SIG-M5 treated with dmso at 0.1 percent for 504 hours (cell line): Measurements from ENCODE around the gene POU6F1.
"Not testable (repeated sequence)": the region's sequence is repeated elsewhere in the genome, so short reads cannot be mapped to it uniquely, and the experiment has no call there.

Source experiments
- DNase-seq: peaks from one replicate; lab custom pipeline; 2025; ENCODE audit not compliant: unreplicated experiment; lab: John Stamatoyannopoulos, UW

The POU6F1 gene

GRCh38 chr12:51217968-51218606, at the start of gene POU6F1:
Gene POU6F1 (minus strand): TSS chr12:51218062. CDS start chr12:51206836, 11,226 bp downstream.
- peak; percentile 72 for DNase-seq

GRCh38 chr12:51265024-51265423, 47.2 kb upstream of the POU6F1 start:
- no peak for DNase-seq

GRCh38 chr12:51264297-51264696, 46.4 kb upstream of the POU6F1 start:
- DNase-seq: no peak

DNA sequence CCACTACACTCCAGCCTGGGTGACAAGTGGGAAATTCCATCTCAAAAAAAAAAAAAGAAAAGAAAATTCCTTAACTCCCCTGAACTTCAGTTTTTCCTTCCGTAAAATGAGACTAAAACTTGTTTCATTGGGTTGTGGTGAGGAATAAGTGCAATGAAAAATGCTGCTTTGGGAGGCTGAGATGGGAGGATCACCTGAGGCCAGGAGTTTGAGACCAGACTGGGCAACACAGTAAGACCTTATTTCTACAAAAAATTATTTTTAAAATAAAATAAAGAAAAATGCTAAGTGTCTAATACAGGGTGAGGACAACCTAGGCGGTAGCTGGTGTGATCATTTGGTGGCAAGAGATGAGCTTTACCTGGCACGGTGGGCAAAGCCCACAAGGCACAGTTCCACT, 45.5 kb upstream of the POU6F1 start:
- no peak for DNase-seq

- DNase-seq: peak; percentile 77
Observed at GRCh38 chr12:51262758-51263177, 44.9 kb upstream of the POU6F1 start.

DNA sequence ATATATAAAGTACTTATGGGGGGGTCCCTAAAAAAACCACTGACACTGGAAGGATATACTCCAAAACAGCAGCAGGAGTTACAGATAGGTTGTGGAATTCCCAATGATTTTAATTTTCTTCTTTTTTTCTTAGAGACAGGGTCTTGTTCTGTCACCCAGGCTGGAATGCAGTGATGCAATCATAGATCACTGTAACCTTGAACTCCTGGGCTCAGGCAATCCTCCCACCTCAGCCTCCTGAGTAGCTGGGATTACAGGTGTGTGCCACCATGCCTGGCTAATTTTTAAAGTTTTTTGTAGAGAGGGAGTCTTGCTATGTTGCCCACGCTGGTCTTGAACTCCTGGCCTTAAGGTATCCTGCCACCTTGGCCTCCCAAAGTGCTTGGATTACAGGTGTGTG, 41.7 kb upstream of the POU6F1 start:
- not testable (repeated sequence) for DNase-seq

GRCh38 chr12:51254536-51254935, 36.7 kb upstream of the POU6F1 start:
- DNase-seq: no peak

DNA sequence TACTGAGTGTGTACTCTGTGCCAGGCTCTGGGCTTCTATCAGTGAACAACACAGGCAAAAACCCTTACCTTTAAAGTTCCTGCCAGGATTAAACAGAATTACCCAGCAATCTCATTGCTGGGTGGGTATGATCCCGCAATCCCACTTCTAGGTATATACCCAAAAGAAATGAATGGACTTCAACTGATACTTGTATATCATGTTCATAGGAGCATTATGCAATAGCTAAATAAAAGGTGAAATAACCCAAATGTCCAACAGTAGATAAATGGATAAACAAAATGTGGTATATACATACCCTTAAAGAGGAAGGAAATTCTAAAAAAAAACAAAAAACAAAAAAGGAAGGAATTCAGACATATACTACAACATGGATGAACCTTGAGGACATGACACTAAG, 35.4 kb upstream of the POU6F1 start:
- no peak for DNase-seq

DNA sequence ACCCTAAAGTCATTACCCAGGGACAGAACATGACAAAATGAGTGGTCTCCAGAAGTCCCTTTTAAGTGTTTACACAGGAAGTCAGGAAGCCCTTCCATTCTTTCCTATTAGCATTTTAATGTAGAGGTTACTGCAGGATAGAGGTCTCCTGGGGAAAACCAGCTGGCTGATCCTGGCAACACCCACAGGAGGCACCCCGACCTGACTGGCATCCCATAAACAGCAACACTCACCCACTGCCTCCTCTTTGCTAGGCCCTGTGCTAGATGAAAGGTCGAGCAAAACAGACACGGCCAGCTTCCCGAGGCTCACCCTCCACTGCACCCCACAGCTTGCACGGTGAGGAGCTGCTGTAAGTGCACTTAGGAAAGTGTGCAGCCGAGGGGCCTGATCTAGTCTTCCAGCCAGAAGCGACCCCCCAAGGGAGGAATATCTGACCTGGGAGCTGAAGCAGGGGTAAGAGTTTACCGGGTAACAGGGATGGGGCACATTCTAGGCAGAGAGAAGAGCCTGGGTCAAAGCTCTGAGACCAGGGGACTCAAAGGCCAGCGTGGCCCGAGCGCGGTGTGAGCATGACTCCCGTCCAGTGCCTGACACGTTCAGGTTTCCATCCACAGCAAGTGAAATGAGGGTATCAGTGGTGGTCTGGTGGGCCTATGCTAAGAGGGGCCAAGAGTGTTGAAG, 29.8 kb upstream of the POU6F1 start:
- no peak for DNase-seq

DNA sequence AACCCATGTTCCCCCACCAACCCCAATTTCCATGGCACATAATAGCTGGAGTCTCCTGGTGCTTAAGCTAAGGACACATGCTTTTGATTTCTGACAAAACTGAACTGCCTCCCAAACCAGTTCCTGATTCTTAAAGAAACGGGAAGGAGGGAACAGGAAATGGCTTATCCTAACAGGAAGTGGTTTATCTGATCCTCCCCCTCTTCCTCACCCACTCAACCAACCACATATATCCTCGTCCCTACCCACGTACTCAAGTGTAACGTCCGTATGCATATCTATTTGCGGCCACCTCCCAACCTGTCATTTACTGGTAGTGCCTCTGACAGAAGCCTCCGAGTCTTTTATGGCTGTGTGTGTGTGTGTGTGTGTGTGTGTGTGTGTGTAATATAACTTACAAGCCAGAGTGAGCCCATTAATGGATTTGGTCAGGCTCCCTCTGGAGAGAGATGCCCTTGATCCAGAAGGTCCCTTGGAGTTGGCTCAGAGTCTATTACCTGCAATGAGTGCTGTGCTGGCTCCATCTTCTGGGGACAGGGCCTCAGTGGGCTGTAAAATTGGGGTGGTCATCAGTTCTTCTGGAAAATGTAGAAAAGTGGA, 28.5 kb upstream of the POU6F1 start:
- peak; percentile 91 for DNase-seq

GRCh38 chr12:51245476-51246253, 27.8 kb upstream of the POU6F1 start:
- no peak for DNase-seq

GRCh38 chr12:51244269-51244668, 26.4 kb upstream of the POU6F1 start:
- DNase-seq: no peak

DNA sequence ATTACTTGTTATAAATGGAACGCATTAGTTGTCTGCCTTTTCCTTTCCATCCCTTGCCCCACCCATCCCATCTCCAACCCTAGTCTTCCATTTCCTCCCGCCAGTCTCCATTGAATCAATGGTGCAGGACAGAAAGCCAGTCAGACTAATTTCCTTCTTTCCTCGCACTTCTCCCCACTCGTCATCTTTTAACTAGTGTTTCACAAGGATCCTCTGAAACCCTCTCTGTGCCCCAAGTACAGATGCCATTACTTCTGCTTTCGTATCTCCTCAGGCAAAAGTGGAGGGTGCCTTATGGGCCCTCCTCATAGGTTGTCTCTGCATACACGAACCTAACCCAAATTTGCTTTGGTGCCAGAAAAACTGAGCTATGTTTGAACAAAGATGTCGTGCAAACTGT, 25.0 kb upstream of the POU6F1 start:
- DNase-seq: peak; percentile 96

DNA sequence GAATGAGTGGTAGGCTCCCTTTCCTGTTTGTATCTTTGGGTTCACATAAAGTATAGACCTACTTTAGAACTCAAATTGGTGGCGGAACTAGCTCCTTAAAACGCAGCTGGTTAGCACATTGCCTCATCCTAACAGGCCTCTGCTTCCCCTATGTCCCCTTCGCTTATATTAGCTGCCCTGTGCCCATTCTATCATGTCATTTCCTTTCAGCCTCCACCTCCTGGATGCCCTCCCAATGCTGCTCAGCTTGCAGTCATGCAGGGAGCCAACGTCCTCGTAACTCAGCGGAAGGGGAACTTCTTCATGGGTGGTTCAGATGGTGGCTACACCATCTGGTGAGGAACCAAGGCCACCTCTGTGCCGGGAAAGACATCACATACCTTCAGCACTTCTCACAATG, 24.3 kb upstream of the POU6F1 start:
- peak; percentile 97 for DNase-seq

DNA sequence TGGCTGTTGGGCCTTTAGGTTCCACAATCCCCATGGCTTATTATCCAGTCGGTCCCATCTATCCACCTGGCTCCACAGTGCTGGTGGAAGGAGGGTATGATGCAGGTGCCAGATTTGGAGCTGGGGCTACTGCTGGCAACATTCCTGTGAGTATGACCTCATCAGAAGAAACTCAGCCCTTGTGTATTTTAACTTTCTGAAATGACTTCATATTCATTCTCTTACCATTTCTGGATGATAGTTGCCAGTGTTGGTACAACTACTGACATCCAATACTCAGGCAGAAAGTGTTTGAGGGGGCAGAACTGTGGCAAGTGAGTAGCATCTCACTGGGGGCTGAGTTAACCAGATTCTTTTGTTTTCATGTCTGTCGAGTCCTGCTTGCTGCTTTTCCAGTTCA, 23.1 kb upstream of the POU6F1 start:
- DNase-seq: no peak

GRCh38 chr12:51238510-51239334, 20.9 kb upstream of the POU6F1 start, which contains the start of gene DAZAP2:
Gene DAZAP2 (plus strand): TSS chr12:51238826. CDS start chr12:51238908, 82 bp downstream.
- DNase-seq: peak; percentile 94

DNA sequence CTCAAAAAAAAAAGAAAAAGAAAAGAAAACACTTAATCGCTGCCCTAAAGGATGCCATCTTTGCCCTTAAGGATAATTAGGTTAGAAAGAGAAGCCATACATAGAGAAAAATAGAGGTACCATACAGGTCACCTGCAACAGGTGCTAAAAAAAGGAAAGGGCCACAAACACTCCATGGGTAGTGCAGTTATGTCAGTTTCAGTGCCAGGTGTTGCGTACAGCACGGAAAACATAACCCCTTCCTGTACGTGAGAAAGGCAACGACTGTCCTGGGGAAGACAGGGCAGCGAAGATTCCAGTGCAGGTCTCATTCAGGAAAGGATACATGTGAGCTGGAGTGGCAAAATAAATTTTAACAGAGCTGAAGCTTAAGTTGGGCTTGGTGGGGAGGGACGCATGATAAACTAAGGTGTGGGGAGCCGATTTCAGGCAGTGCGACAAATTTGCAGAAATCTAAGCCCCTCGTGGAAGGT, 20.2 kb upstream of the POU6F1 start:
- DNase-seq: no peak

DNA sequence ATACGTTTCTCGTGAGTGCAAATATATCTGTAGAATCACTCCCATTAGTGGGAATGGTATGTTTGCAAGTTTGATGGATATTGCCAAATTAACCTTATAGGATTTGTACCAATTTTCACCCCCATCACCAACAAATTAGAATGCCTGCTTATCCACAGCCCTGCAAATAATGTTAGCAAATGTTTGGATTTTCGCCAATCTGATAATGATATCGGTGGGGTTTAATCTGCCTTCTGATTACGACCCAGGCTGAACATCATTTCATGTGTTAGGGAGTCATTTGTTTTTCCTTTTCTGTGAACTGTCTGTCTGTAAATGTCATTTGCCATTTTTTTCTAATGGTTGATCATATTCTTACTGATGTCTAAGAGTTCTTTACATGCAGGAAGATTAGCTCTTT, 16.7 kb upstream of the POU6F1 start:
- DNase-seq: no peak

GRCh38 chr12:51232642-51233041, 14.8 kb upstream of the POU6F1 start:
- DNase-seq: no peak

DNA sequence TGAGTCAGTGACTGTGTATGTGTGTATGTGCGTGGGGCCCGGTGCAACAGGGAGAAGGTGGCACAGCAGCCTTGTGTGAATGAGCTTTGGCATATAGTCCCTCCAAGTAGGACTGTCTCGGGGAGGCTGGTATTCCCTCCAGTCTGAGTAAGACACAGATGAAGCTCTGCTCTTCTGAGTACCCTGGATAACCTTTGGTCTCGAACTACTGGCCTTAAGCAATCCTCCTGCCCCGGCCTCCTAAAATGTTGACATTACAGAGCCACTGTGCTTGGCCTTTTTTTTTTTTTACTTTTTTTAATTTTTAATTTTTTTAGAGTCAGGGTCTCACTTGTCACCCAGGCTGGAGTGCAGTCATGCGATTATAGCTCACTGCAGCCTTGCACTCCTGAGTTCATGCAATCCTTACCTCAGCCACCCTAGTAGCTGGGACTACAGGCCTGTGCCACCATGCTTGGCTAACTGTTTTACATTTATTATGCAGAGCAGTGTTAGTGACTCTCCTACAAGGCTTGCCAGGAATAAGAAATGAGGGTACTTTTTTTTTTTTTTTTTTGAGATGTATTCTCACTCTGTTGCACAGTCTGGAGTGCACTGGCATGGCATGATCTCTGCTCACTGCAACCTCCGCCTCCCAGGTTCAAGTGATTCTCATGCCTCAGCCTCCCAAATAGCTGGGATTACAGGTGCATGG, 11.4 kb upstream of the POU6F1 start:
- no peak for DNase-seq
